G401 (cell line): ENCODE results near the gene RAB1B. TPM values are rescaled to one million over a fixed set of nuclear protein-coding genes. Genes with fewer than 3 reads are reported as not detected.
"Not testable (repeated sequence)": the region's sequence is repeated elsewhere in the genome, so short reads cannot be mapped to it uniquely, and the experiment has no call there.

Experiments used
- DNase-seq: peaks from one replicate; pipeline ENCODE4 v3.0.0-alpha.2; 2015; ENCODE audit warnings: low spot score
- in situ Hi-C: cut with HindIII; loops from 2 replicates; pipeline ENCODE4 v1.10.0; 2016; ENCODE audit warnings: low sequenced_read_pairs, mixed read lengths
- total RNA-seq: library from RNA; depleted of rRNA; stranded (reverse); fragments of >200 nt; shearing (Covaris generic); gene quantifications from 2 replicates; pipeline ENCODE4 v1.2.3, GENCODE V29; 2014

RAB1B gene
- total RNA-seq, 1 experiment from 2014 or later = 67.8 TPM

DNA sequence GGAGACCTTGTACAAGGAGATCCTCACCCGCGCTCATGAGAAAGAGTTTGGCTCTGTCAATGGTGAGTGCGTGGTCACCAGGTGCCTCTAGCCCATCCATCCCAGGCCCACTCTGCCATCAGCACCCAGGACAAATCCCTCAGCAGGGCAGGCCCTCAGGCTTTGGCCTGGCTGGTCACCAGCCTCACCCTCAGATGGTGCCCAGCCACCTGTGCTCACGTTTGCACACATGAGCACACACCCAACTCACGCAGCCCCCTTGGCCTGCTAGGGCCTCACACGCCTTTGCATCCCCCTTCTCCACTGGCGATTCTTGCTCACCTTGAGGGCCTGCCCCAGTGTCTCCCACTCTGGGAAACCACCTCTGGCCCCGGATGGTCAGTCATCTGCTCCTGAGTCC, 4.1 kb upstream of the RAB1B start:
- DNase-seq = no peak
- in situ Hi-C loops = no loop called here

DNA sequence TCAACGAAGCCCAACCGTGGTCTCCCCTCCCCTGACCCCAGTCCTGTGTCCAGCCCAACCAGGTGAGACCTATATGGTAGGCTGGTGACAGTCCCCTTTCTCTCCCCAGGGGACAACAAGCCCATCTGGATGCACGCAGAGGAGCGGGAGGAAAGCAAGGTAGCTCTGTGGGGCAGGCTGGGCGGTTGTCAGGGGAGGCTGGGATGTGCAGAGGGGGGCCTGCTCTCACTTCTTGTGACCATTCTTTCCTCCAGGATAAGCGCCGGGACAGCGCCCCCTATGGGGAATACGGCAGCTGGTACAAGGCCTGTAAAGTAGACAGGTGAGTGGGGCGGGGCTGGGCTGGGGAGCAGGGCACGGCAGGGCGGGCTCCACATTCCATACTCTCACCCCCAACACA, 3.5 kb upstream of the RAB1B start:
- in situ Hi-C loops = no loop called here
- no peak for DNase-seq

DNA sequence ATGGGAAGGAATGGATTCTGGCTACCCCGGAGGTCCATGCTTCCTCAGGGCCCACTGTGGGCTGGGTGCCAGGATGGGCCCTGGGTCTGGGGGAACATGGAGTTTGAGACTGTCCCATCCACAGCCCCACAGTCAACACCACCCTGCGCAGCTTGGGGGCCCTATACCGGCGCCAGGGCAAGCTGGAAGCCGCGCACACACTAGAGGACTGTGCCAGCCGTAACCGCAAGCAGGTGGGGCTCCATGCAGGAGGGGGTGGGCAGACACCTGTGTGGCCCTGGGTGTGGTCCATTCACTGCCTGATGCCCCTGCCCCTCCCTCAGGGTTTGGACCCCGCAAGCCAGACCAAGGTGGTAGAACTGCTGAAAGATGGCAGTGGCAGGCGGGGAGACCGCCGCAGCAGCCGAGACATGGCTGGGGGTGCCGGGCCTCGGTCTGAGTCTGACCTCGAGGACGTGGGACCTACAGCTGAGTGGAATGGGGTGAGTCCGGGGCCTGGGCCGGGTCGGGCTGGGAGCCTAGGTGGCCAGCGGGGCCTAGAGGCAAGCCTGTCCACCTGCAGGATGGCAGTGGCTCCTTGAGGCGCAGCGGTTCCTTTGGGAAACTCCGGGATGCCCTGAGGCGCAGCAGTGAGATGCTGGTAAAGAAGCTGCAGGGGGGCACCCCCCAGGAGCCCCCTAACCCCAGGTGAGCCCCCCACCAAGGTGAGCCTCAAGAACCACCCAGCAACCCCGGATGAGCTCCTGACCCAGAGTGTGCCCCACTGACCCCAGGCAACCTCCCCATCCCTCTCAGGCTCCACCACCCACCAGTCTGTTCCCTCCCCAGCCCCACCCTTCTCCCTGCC, 2.7 kb upstream of the RAB1B start:
- in situ Hi-C loops = no loop called here
- no peak for DNase-seq

DNA sequence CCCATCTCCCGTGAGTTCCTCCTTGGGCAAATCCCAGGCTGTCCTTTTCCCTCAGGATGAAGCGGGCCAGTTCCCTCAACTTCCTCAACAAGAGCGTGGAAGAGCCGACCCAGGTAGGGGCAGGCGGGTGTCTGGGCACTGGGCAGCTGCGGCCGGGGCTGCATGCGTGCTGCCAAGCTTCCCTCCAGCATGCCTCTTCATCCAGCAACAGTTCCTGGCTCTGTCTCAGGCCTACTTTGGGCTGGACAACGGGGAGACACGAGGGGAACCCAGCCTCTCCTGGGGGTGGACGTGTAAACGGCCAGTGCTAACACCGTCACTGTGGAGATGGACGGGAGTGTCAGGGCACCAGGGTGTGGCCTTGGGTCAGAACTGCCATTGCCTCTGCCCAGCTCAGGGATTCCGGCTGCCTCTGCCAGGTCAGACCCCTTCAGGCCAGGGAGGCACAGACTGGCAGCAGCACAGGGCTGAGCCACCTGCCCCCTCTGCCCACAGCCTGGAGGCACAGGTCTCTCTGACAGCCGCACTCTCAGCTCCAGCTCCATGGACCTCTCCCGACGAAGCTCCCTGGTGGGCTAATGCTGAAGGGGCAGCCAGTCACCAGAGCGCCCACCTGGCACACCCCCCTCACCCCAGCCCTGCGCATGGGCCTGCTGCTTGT, 1.9 kb upstream of the RAB1B start:
- in situ Hi-C loops = no loop called here
- no peak for DNase-seq

DNA sequence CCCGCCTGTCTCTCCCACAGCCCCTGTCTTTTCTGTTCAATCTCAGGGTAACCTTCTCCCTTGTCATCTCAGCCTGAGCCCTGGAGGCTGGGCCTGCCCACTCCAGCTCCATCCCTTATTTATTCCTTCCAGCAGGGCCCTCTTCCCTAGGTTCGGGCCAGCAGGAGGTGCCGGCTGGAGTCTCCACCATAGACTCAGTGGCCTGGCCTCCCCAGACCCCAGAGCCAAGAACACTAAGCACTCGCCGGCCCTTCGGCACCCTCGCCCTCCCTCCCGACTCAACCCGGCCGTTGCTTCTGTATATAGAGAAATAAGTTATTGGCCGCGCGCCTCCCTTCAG, 1.4 kb upstream of the RAB1B start:
- in situ Hi-C loops = no loop called here
- no peak for DNase-seq

DNA sequence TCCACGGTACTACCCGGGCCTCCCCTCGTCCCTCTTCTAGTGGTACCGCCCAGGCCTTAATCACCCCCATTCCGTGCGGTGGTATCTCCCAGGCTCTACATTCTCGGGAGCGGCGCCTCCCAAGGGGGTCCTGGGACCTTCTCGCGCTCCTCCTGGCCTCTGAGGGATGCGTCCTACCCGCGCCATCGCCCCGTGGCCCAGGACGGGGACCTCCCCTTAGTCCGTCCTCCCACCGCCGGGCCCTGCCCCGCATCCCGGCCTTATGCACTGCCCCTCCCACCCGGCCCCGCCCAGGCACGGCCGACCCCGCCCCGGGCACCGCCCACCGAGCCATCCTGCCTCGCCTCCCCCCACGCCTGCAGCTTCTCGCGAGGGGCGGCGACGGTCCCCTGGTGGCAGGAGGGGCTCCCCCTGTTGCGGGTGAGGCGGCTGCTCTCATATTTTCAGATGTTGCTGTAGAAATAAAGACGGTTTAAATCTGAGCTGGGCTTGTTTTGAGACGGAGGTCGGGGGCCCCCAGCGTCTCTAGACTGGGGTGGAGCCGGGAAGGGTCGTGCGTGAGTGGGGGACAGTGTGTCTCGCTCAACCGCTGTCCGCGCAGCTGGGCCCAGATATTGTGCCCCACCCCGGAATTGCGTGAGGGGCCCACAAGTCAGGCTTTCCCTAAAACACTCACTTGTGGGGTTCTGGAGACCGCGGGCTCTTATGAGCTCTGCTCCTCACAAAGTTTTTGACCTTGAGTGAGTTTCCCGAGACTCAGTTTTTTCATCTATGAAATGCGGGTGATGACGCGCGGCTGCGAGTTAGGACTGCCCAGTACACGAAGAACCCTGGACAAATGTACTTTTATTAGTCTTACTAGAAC, 828 bp upstream of the RAB1B start:
- in situ Hi-C loops = no loop called here
- DNase-seq = peak; percentile 80

DNA sequence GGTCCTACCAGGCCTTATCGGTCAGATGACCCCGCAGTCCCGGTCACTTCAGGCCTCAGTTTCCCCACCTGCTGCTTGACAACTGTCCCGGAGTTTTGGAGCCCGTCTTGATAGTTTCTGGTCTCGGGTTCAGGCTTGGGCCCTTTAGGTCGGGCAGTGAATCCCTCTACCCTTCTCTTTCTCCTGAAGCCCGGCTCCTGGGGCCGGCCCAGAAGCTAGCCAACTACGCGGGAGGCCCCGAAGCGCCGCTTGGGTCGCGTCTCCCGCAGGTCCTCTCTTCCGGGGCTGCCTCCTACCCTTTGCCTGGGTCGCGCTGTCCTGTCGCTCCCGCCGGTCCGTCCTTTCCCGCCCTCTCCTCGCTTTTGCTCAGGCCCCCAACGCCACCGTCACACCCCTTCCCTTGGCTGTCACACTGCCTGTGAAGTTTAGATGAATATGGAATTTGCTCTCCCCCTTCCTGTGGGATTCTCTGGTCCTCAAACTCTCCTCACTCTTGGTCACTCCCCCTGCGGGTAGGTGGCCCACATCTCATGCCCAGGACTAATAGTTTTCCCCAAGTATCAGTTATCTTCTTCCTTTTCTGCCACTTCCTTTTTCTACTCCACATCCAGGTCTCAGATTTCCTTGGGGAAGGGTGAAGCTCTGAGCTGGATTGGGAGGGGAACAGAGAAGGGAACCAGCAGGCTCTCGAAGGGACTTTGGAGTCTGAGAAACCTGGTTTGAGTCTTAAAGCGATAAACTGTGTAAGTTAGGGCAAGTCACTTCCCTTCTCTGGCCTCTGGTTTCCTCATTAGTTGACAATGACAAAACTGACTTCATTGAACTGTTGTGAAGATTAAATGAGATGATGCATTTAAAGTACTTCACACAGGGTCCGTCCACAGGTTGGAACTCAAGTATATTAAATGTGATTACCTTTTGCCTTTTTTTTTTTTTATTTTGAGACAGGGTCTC, 790 bp downstream of the RAB1B start:
- DNase-seq = no peak
- in situ Hi-C loops = no loop called here

DNA sequence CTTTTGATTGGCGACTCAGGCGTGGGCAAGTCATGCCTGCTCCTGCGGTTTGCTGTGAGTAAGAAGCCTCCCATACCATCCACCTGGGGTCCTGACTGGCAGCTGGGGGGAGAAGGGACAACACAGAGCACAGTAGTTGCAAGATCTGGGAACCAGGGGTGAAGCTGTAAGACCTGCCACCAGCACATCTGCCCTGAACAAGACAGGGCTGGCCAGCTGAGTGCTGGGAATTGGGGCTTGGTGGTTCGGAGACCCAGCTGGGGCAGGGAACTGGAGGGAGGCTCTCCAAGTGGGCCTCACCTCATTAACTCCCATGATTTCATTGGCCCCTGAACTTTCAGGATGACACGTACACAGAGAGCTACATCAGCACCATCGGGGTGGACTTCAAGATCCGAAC, 3.4 kb downstream of the RAB1B start:
- no peak for DNase-seq
- in situ Hi-C loops = no loop called here

DNA sequence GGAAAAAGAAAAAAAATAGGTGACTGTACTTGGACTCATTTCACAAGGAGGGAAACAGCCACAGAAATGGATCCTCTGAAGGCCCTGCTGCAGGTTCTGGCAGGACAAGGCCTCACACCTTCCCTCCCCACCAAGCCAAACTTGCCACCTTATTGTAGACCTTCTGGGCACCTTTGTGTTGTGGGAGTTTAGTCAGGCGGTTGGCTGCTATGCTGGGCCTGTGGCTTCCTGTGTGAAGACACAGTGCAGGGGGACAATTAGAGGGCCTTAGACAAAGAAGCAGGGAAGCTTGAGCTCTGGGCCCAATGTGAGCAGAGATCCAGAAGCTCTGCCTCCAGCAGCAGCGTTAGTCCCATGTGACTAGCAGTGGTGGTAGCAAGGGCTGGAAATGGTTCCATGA, 4.2 kb downstream of the RAB1B start:
- DNase-seq = no peak
- in situ Hi-C loops = no loop called here

DNA sequence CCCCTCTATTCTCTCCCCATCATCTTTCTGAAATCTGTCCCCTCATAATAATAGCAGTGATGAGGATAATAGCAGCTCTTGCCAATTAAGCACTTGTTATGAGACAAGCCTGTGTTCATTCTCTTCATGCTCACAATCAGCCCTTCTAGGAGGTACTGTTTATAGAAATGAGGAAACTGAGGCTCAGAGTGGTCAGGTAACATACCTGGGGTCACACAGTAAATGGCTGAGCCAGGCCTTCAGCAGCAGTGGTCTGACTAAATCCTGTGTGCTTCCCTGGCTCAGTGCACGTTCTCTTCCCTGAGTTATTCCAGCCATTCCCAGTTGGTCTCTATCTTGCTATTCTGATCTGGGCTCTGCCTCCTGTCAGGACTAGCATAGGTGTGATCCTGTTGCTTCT, 5.8 kb downstream of the RAB1B start:
- in situ Hi-C loops = no loop called here

DNA sequence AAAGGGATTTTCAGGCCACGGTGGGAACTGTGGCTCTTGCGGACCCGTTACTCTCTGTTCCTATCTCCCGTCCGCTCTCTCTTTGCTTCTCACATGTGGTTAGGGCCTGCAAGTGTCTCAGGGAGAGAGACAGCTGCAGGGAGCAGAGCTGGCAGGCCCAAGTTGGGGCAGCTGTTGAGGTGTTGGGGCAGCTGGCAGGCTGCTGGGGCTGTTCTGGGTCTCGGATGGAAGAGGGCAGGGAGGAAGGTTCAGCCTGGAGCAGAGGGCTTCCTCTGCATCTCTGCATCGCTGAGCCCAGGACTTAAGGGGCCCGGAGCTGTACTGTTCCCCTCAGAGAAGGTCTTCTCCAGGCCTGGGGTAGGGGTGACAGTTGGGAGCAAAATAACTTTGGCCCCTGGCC, 7.0 kb downstream of the RAB1B start:
- DNase-seq = no peak
- in situ Hi-C loops = no loop called here

More for the DNA sequence above, 5.8 kb downstream of the RAB1B start:
- DNase-seq = no peak

DNA sequence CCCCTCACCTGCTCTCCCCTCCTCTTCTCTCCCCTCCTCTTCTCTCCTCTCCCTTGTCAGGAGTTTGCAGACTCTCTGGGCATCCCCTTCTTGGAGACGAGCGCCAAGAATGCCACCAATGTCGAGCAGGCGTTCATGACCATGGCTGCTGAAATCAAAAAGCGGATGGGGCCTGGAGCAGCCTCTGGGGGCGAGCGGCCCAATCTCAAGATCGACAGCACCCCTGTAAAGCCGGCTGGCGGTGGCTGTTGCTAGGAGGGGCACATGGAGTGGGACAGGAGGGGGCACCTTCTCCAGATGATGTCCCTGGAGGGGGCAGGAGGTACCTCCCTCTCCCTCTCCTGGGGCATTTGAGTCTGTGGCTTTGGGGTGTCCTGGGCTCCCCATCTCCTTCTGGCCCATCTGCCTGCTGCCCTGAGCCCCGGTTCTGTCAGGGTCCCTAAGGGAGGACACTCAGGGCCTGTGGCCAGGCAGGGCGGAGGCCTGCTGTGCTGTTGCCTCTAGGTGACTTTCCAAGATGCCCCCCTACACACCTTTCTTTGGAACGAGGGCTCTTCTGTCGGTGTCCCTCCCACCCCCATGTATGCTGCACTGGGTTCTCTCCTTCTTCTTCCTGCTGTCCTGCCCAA, 7.7 kb downstream of the RAB1B start:
- in situ Hi-C loops = no loop called here
- no peak for DNase-seq

DNA sequence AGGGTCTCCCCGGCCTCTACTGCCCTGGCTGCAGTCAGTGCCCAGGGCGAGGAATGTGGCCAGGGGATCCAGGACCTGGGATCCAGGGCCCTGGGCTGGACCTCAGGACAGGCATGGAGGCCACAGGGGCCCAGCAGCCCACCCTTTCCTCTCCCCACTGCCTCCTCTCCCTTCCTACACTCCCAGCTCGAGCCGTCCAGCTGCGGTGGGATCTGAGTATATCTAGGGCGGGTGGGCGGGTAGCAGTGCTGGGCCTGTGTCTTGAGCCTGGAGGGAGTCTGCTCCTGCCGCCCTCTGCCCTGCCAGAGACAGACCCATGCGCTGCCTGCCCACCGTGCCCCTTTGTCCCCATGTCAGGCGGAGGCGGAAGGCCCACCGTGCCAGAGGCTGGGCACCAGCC, 8.2 kb downstream of the RAB1B start:
- in situ Hi-C loops, DNase-seq: not testable (repeated sequence)

DNA sequence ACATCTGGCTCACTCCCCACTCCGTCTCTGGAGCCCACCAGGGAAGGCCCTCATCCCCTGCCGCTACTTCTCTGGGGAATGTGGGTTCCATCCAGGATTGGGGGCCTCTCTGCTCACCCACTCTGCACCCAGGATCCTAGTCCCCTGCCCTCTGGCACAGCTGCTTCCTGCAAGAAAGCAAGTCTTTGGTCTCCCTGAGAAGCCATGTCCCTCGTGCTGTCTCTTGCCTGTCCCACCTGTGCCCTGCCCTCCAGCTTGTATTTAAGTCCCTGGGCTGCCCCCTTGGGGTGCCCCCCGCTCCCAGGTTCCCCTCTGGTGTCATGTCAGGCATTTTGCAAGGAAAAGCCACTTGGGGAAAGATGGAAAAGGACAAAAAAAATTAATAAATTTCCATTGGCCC, 8.6 kb downstream of the RAB1B start:
- DNase-seq, in situ Hi-C loops: not testable (repeated sequence)

DNA sequence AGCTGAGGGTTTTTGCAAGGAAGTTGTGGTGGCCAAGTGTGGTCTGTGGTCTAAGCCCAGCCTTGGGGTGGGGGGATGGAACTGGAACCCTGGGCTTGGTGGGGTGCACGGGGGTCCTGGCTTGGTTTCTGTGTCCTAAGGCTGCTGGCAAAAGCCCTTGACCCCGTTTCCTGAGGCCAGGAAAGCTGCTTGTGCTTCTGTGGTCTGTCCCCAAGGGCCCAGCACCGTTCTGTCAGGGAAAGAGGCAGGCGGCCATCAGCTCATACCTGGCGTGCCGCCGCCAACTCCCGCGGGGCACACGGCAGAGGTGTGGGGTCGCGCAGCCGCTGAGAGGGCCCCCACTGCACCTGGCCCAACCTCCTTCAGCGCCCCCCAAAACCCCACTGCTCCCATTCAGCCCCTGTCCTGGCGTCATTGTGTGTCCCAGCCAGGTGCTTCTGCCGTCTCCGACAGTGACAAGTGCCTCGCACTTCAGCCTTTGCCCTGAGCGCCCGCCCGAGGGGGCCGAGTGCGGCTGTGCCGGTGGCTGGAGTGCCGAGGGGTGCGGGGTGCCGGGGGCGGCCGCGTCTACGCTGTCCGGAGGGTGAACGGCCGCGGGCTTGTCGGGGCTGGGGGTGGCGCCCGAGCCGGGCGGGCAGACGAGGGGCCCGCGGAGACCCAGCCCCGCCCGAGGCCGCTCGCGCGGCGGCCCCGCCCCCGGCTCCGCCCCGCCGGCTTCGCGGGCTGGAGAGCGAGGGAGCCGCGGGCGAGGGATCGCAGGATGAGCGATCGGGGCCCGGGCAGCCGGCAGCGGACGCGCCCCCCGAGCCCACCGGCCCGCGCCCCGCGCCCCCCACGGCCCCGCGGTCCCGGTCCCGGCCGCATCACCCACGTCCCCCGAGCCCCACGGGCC, 9.3 kb downstream of the RAB1B start, which contains the start of gene CNIH2:
Gene CNIH2, plus strand, starts transcription at position 705 of the 892 bp plus-strand sequence. CDS start 282 bp downstream, outside the sequence.
- in situ Hi-C loops = no loop called here
- DNase-seq = peak; percentile 61

DNA sequence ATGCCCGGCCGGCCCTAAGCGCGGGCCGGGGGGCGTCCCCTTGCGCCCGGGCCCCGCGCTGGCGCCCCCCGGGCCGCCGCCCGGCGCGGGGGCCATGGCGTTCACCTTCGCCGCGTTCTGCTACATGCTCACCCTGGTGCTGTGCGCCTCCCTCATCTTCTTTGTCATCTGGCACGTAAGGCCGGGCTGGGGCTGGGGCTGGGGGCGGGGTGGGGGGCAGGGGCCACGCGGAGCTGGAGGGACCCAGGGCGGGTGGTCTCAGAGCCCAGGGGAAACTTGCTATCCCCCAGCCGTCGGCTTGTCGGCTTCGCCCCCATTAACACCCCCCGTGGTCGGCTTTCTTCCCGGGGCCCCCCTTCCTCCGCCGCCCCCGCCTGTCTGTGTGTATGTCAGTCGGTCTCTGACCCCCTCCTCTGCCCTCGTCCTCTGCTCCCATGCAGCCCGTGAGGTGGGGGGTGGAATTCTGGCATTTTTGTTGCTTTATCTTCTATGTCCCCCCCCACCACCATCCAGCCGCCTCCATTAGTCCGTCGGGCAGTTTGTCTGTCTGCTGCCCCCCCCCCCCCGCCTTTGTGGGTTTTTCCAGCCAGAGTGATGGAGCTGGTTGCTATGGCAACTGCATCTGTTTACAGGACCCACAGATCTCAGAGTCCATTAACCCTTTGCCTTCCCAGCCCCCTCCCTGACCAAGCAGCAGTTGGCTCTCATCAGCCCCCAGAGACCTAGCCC, 10.1 kb downstream of the RAB1B start:
- peak; percentile 34 for DNase-seq
- in situ Hi-C loops = no loop called here
